ENCODE results near the gene MRPL43.
A peak's percentile ranks its signal among the peaks of the same experiment; 100 is the strongest.

The MRPL43 gene

DNA sequence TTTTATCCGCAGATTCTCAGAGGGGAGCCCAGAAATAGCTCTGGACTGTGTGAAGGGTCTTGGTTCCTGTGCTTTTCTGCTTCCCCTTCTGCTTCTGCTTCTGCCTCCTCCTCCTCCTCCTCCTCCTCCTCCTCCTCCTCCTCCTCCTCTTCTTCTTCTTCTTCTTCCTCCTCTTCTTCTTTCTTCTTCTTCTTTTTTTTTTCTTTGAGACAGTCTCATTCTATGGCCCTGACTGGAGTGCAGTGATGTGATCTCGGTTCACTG, 32.1 kb upstream of the MRPL43 start:
- no peak for DNase-seq (ENCODE audit: low spot score)

DNA sequence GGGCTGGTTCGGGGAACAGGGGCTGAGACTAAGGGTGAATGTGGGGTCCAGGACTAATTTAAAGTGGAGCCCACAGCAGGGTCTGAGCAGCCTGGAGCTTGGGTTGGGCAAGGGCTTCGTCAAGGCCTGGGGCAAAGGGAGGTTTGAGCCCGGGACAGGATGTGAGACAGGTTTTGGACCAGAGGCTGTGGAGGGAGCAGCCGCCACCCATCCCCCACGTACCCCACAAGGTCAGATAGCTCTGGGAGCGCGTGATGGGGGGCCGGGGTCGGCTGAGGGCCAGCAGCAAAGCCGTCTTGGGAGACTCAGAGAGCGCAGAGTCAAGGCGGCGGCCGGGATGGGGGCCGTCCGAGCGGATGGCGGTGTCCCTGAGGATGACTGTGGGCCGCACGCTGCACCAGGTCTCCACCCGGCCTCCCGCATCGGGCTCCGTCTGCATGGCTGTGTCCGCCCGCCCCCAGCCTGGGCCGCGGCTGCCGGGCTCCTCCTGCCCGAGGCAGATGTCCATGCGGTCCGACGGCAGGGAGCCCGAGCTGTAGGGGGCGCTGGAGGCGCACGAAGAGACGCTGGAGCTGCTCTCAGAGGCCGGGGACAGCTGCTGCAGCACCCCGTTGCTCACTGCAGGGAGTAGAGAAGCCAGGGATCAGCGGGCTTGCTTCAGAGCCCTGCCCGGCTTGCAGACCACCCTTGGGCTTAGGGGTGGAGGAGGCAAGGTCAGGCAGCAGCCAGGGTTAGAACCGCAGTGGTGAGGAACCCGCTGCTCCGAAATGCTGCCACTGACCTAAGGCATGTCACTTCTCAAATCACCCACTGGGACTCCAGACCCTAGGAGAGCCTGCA, 31.5 kb upstream of the MRPL43 start:
- DNase-seq (ENCODE audit: low spot score), result peak; percentile 68

DNA sequence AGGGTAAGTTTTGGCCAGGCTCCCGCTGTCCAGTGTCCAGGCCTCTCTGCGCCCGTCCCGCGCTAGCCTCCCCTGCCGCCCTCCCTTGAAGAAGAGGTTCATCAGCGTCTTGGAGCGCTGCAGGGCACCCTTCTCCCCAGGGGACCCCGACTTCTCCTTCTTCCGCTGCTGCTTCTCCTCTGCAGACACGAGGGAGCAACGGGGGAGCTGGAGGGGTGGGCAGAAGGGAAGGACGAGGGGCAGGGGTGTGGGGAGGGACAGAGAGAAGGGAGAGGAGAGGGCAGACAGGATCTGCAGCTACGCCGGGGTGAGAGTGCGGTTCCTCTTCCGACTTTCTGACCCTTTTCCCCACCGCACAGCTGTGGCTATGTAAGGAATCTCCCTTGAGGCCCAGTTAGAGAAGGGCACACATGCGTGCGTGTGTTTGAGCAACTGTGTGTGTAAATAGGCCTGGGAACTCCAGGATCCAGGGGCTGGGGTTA, 30.9 kb upstream of the MRPL43 start:
- peak; percentile 29 for DNase-seq (ENCODE audit: low spot score)

DNA sequence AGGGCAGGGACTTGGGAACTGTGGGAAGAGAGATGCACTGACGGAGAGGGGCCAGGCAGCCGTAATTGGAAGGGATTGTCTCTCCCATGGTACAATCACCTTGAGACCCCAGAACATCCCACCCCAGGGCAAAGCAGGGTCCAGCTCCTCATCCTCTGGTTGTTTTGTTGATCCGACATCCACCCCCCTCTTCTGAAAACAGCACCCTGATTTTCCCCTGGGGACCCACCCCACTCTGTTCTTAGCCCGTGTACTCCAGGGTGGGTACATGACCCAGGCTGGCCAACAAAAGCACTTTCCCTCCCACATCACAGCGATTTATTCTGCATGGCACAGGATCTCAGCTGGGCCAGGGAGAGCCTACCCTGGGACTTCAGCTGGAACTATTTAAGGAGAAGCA, 29.5 kb upstream of the MRPL43 start:
- DNase-seq (ENCODE audit: low spot score), result no peak

GRCh38 chr10:101015582-101015973, 28.3 kb upstream of the MRPL43 start:
- no peak for DNase-seq (ENCODE audit: low spot score)

DNA sequence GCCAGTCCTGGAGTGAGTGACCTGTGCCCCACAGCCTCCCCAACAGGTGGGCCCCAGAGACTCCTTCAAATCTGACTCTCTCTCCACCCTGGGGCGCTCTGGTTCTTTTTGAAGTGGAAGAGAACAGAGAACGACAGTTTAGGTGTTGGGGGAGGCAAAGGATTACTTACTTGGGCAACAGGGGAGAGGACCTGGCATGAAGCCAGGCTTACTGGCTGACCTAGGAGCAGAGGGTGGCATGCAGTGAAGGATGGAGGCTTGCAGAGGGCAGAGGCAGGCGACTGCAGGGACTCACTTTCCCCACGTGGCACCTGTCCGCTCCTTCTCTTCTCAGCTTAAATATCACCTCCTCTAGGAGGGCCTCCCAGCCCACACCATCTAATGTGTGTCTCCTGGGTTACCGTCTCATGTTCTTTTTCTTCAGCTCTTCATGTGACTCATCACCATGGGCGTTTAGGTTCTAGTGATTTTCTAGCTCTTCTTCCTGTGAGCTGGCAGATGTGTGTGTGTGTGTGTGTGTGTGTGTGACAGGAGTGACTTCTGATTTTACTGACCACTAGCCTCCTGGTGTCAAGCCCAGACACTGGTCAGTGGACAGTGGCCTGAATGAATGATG, 27.8 kb upstream of the MRPL43 start:
- DNase-seq (ENCODE audit: low spot score), result no peak

DNA sequence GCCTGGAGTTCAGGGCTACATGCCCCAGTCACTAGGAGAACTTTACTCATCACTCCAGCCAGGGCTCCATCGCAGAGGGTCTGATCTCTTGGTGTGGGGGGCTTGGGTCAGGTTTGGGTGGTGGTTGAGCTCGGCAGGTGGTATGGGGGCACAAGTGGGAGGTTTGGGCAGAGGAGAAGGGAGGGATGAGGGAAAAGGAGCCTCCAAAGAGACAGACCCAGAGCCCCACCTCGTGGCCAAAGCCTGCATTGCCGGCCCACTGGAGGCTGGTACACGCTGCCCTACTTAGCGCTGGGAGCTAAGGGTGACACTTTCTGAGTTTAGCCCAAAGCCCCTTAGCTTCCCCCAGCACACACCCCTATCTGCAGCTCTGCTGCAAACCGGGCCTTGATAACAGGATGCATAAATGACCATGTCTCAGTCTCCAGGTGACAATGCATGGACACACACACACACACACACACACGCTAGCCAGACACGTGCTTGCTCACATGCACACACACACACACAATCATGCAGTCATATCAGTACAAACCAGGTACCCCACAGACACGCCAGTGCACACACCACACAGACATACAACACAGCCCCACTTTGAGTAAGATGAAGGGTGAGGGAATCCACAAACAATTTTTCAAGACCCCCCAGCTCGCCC, 27.1 kb upstream of the MRPL43 start:
- peak; percentile 82 for DNase-seq (ENCODE audit: low spot score)

GRCh38 chr10:101013365-101013825, 26.1 kb upstream of the MRPL43 start:
- no peak for DNase-seq (ENCODE audit: low spot score)

DNA sequence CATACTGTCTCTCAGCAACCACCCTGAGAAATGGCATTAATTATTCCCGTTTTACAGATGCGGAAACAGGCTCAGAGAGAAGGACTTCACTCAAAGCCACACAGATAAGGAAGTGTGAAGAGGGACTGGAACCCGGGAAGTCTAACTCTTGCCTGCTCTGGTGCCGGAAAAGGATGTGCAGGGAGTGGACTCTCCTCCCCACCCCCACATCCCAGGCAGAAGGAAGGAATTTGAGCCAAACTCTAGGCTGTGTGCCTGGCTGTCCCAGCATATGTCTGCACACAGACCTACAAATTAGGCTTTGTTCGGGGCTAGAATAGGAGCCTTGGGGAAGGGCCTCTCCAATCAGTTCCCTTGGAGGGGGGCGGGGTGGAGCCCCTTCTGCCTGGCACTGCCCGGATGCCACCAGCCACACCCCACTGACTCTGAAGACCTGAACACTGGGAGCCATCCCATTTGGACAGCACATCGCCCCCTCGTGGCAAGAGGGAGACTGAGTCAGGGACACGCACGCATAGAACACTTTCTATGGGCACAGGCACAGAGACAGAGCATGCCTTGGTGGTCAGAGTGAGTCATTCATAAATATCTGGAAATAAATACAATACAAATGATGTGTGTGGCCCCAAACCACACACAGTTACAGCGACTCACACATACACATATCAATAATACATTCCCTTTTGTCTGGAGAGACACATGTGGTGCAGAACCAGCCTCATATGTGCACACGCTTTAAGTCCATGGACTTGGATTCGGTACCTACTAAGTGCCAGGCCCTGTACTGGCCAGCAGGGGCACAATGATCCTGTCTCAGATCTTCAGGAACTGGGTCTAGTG, 25.4 kb upstream of the MRPL43 start:
- DNase-seq (ENCODE audit: low spot score), result peak; percentile 83

DNA sequence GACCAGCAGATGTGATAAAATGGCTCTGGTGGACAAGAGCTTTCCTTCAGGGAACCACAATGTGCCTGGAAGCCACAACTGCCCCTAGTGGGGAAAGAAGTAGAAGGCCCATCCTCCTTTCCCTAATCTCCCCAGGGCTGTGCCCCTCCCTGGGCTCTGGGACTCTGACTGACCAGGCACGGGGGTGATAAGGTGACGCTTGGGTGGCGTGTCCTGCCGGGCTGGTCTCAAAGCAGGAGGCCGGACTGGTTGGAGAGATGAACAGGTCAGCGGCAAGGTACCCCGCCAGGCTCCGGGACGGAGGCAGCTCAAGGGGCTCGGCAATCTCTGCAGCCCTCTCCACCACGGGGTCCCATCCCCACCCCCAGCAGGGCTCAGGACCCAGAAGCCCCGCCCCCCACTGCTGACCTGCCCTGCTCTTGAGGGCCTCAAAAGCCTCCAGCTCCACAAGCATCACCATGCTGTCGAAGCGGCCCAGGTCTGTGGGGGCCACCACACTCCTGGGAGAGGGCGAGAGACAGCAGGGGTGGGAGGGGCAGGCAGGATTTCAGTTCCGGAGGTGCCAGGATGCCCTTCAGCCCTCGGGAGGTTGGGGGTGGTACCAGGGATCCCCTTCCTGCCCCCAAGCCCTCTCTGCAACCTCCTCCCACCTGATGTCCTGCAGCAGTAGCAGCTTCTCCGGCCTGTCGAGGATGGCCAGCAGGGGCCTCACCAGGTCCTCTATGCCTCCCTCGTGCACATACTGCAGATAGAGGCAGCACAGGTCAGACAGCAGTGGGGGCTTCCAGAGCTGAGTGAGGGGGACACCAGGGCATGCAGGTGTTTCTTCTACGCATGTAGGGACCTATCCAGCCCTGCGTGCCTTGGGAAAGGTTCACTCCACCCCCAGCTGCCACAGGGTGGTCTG, 24.5 kb upstream of the MRPL43 start:
- DNase-seq (ENCODE audit: low spot score), result no peak

DNA sequence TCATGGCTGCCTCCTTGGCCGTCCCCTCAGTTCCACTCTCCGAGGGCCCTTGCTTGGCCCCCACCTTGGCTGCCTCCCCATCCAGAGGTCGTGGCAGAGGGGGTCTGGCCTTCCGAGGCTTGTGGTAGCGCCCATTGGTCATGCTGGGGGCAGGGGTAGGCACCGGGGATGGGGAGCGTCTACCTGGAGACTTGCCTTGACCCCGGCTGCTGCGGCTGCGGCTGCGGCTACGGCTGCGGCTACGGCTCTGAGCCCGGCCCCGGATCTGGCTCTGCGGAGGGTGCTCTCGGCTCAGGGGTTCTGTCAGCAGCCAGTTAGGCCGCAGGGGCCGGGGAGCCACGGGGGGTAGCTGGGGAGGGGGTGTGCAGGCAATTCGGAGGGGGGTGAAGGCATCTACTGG, 23.0 kb upstream of the MRPL43 start:
- DNase-seq (ENCODE audit: low spot score), result no peak

DNA sequence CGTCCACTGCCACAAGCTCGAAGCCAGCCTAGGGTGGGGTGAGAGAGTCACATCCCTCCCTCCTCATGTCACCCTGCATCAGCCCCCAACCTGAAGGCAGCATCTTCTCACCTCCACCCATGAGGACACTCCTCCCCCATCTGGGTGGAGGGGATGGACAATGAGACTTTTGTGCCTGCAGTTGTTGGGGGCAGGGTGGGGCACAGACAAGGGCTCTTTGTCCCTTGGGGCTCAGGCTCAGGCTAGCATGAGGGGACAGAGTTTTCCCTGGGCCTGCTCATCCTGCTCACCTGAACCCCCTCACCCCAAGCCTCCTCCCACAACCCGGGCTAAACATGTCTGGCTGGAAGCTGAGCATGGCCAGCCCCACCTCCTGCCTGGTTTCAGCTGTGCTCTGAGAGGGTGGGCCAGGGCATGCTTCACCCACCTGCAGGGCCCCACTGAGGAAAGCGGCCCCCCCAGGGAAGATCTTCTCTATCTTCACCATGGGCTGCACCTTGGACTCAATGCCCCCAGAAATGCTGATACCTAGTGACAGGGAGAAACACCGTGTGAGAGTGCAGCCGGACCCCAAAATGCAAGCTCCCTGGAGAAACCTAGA, 21.6 kb upstream of the MRPL43 start:
- no peak for DNase-seq (ENCODE audit: low spot score)

DNA sequence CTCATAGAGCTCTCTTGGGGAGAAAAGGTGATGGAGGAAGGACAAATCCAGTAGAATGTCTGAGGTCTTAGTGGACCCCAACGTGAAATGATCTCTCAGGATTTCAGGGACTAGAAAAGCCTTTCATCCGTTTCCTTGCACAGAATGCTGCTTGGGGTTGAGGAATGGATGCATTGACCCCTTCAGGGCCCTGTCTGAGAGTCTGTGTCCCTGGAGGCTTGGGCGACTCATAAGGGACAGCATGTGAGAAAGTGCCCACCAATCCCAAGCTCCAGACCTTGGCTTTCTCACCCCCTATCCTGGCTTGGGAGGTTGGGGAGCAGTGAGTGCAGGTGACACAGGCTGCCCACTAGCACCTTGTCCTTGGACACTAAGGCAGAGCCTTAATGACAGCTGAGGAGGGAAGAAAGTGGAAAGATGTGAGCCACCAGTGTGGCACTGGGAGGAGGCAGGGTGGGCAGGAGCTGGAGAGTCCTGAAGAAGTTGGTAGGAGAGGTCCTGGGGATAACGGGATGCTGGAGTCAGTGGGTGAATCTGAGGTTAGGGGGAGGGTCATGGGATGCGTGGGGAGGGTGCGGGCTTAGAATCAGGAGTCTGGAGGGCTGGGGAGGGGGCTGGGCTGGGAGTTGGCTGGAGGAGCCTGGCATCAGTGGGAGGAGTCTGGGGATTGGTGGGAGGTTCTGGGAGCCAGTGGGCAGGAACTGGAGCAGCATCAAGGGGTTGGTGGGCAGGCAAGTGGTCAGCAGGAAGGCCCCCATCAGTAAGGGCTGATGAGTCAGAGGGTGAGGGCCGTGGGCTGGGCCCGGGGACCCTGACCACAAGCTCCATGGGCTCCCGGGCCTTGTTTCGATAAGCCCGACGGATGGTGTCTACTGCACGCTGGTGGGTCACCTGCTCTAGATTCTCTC, 20.9 kb upstream of the MRPL43 start:
- no peak for DNase-seq (ENCODE audit: low spot score)

DNA sequence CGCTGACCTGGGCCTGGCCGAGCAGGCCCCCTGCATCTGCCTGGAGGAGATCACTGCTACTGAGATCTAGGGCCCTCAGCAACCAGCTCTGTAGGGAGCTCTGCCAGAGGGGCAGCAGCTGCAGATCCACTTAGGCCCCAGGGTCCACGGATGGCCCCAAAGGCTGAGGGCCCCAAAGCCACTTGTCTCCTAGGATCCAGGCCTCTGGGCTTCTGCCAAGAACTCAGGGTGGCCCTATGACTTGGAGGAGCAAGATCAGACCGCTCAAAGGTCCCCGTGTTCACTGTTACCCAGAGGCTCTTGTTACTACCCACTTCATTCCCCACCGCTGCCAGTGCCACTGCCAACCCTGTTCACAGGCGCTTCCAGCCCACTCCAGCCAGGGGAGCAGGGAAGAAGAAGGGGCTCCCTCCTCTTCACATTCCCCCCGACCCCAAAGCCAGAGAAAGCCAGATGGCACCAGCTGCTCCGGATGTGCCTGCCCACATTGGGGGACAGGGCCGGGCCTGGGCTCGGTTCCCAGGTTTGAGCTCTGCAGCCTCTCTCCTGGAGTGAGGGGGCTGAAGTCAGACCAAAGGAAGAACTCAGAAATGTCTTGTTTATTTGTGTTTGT, 19.9 kb upstream of the MRPL43 start:
- DNase-seq (ENCODE audit: low spot score), result no peak

DNA sequence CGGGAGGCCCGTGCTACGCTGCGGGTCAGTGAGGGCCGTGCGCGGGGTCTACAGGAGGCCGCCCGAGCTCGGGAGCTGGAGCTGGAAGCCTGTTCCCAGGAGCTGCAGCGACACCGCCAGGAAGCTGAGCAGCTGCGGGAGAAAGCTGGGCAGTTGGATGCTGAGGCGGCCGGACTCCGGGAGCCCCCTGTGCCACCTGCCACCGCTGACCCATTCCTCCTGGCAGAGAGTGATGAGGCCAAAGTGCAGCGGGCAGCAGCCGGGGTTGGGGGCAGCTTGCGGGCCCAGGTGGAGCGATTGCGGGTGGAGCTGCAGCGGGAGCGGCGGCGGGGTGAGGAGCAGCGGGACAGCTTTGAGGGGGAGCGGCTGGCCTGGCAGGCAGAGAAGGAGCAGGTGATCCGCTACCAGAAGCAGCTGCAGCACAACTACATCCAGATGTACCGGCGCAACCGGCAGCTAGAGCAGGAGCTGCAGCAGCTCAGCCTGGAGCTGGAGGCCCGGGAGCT, 19.3 kb upstream of the MRPL43 start:
- no peak for DNase-seq (ENCODE audit: low spot score)

- no peak for DNase-seq (ENCODE audit: low spot score)
Measured at GRCh38 chr10:101005869-101006567, 18.7 kb upstream of the MRPL43 start.

DNA sequence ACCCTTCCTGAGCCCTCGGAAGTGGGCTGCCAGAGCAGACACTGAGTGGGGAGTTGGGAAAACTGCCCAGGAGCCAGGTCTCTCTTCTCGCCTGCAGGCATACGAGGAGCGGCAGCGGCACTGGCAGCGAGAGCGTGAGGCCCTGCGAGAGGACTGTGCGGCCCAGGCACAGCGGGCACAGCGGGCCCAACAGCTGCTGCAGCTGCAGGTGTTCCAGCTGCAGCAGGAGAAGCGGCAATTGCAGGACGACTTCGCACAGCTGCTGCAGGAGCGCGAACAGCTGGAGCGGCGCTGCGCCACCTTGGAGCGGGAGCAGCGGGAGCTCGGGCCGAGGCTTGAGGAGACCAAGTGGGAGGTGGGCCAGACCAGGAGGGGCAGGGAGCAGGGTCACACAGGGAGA, 18.1 kb upstream of the MRPL43 start:
- DNase-seq (ENCODE audit: low spot score), result no peak

GRCh38 chr10:101003639-101004206, 16.4 kb upstream of the MRPL43 start:
- DNase-seq (ENCODE audit: low spot score), result no peak

All from germinal center (tissue), 1 donor.